GM23338 (cell line): ENCODE measurements around the gene PRSS36. TPM values are rescaled to one million over a fixed set of nuclear protein-coding genes. Genes with fewer than 3 reads are reported as not detected.

Experiments used
- ATAC-seq: fragments of 200-7000 bp; cut with Tn5 transposase; 3 replicates; pipeline ENCODE4 v1.9.1; 2020
- DNase-seq: peaks from one replicate; pipeline ENCODE4 v3.0.0-alpha.2; 2015; ENCODE audit warnings: low spot score
- H2AFZ ChIP-seq: fragments of 200-600 bp; sonication (generic); 2 replicates; pipeline ENCODE4 v1.8.0; 2016; ENCODE audit warnings: antibody characterized with exemption, mild to moderate bottlenecking, moderate library complexity
- H3F3A ChIP-seq: fragments of 200-600 bp; sonication (generic); replicated peaks from 2 replicates; pipeline ENCODE4 v1.8.0; 2017; ENCODE audit warnings: antibody characterized with exemption, mixed run types, low read depth
- H3K27ac ChIP-seq: fragments of 200-600 bp; sonication (generic); 2 replicates; pipeline ENCODE4 v1.6.1; 2016; ENCODE audit warnings: low read depth
- H3K27me3 ChIP-seq: fragments of 200-600 bp; sonication (generic); 2 replicates; pipeline ENCODE4 v1.8.0; 2016; ENCODE audit warnings: mild to moderate bottlenecking, mixed run types, moderate library complexity; ENCODE audit not compliant: insufficient read depth
- H3K36me3 ChIP-seq: fragments of 200-600 bp; sonication (generic); 2 replicates; pipeline ENCODE4 v1.8.0; 2016; ENCODE audit warnings: mild to moderate bottlenecking; ENCODE audit not compliant: insufficient read depth
- H3K4me1 ChIP-seq: fragments of 200-600 bp; sonication (generic); 2 replicates; pipeline ENCODE4 v1.8.0; 2016; ENCODE audit warnings: mild to moderate bottlenecking, moderate library complexity; ENCODE audit not compliant: insufficient read depth
- H3K4me2 ChIP-seq: fragments of 200-600 bp; sonication (generic); 2 replicates; pipeline ENCODE4 v1.7.1; 2017; ENCODE audit warnings: mixed run types
- H3K4me3 ChIP-seq: fragments of 200-600 bp; sonication (generic); 2 replicates; pipeline ENCODE4 v1.6.1; 2016; ENCODE audit warnings: mixed run types
- H3K79me2 ChIP-seq: fragments of 200-600 bp; sonication (generic); replicated peaks from 2 replicates; pipeline ENCODE4 v1.8.0; 2017; ENCODE audit warnings: mild to moderate bottlenecking; ENCODE audit not compliant: insufficient read depth
- H3K9me2 ChIP-seq: fragments of 200-600 bp; sonication (generic); 2 replicates; pipeline ENCODE4 v1.8.0; 2017; ENCODE audit not compliant: insufficient read depth
- H4K20me1 ChIP-seq: fragments of 200-600 bp; sonication (generic); replicated peaks from 2 replicates; pipeline ENCODE4 v1.8.0; 2017; ENCODE audit warnings: mild to moderate bottlenecking; ENCODE audit not compliant: insufficient read depth
- H3K27ac Mint-ChIP-seq: 2 replicates; pipeline ENCODE4 v1.8.0; 2020; ENCODE audit warnings: inconsistent platforms, mild to moderate bottlenecking, moderate library complexity, mixed read lengths
- H3K27me3 Mint-ChIP-seq: 3 replicates; pipeline ENCODE4 v1.8.0; 2022; ENCODE audit warnings: low read depth, mild to moderate bottlenecking, moderate library complexity, mixed read lengths, inconsistent platforms; ENCODE audit not compliant: insufficient read depth, poor library complexity
- H3K36me3 Mint-ChIP-seq: 3 replicates; pipeline ENCODE4 v1.8.0; 2021; ENCODE audit warnings: low read depth, mild to moderate bottlenecking, inconsistent platforms, moderate library complexity, mixed read lengths
- H3K4me1 Mint-ChIP-seq: 3 replicates; pipeline ENCODE4 v1.8.0; 2020; ENCODE audit warnings: mild to moderate bottlenecking, inconsistent platforms, mixed read lengths
- H3K4me3 Mint-ChIP-seq: 3 replicates; pipeline ENCODE4 v1.8.0; 2021; ENCODE audit warnings: moderate library complexity, mild to moderate bottlenecking, inconsistent platforms, mixed read lengths
- H3K9me3 Mint-ChIP-seq: 3 replicates; pipeline ENCODE4 v1.8.0; 2020; ENCODE audit warnings: moderate library complexity, mild to moderate bottlenecking, inconsistent platforms, mixed read lengths
- CREB1 ChIP-seq: fragments of 250-450 bp; sonication (Bioruptor Pico); IDR thresholded peaks from 2 replicates; pipeline ENCODE4 v1.5.0; 2020; ENCODE audit warnings: low read depth, mild to moderate bottlenecking, moderate library complexity
- ETS1 ChIP-seq: IDR thresholded peaks from 2 replicates; pipeline ENCODE4 v1.6.1; 2016; ENCODE audit warnings: antibody characterized with exemption
- EZH2 ChIP-seq: fragments of 200-600 bp; sonication (generic); IDR thresholded peaks from one replicate; pipeline ENCODE4 v1.8.0; 2017; ENCODE audit warnings: antibody characterized with exemption, mild to moderate bottlenecking, low read depth; ENCODE audit not compliant: unreplicated experiment
- EZH2phosphoT487 ChIP-seq: fragments of 200-600 bp; sonication (generic); IDR thresholded peaks from one replicate; pipeline ENCODE4 v1.8.1; 2018; ENCODE audit warnings: antibody characterized with exemption; ENCODE audit not compliant: unreplicated experiment
- JUNB ChIP-seq: IDR thresholded peaks from one replicate; pipeline ENCODE4 v1.6.1; 2016; ENCODE audit warnings: antibody characterized with exemption; ENCODE audit not compliant: unreplicated experiment
- NANOG ChIP-seq: IDR thresholded peaks from 2 replicates; pipeline ENCODE4 v1.6.1; 2016; ENCODE audit warnings: antibody characterized with exemption, borderline replicate concordance
- POLR2AphosphoS5 ChIP-seq: IDR thresholded peaks from 2 replicates; pipeline ENCODE4 v1.6.1; 2016; ENCODE audit warnings: antibody characterized with exemption, low read depth
- REST ChIP-seq: IDR thresholded peaks from one replicate; pipeline ENCODE4 v1.6.1; 2018; ENCODE audit warnings: antibody characterized with exemption; ENCODE audit not compliant: unreplicated experiment
- STAT1 ChIP-seq: IDR thresholded peaks from one replicate; pipeline ENCODE4 v1.6.1; 2016; ENCODE audit warnings: antibody characterized with exemption; ENCODE audit not compliant: unreplicated experiment
- ZNF114 ChIP-seq: fragments of 250-450 bp; sonication (Bioruptor Pico); IDR thresholded peaks from 2 replicates; pipeline ENCODE4 v1.5.0; 2020; ENCODE audit warnings: mild to moderate bottlenecking, moderate library complexity
- ZNF331 ChIP-seq: fragments of 250-450 bp; sonication (Bioruptor Pico); IDR thresholded peaks from 2 replicates; pipeline ENCODE4 v1.5.0; 2020; ENCODE audit warnings: low read depth, mild to moderate bottlenecking, moderate library complexity
- ZNF462 ChIP-seq: fragments of 250-450 bp; sonication (Bioruptor Pico); IDR thresholded peaks from 2 replicates; pipeline ENCODE4 v1.5.0; 2020; ENCODE audit warnings: mild to moderate bottlenecking, moderate library complexity
- polyA plus RNA-seq: library from polyadenylated mRNA; unstranded; fragments of >200 nt; fragmentation: Nextera tagmentation; extraction: Ambion mirVana; gene quantifications from 2 replicates; pipeline ENCODE4 v1.2.1, GENCODE V29; 2016
- total RNA-seq: library from RNA; depleted of rRNA; stranded (reverse); fragments of >200 nt; shearing (Covaris generic); gene quantifications from 2 replicates; pipeline ENCODE4 v1.2.3, GENCODE V29; 2014

The PRSS36 gene
- total and polyA plus RNA-seq, 2 experiments from 2014 or later = 0.91 to 1.4 TPM

GRCh38 chr16:31120129-31120528, 29.7 kb downstream of the PRSS36 start (continued):
- TF ChIP-seq EZH2phosphoT487 = no peak

- DNase-seq (no peak), ATAC-seq (no peak)
- Mint-ChIP-seq H3K9me3 (peaks cover 2% of the 10 kb centered on the region; the same call in 1 of the 3 replicates), H3K27me3 (peaks cover 14% of the 10 kb centered on the region), H3K36me3 (peaks cover 57% of the 10 kb centered on the region), H3K27ac (peak overlapping the region; percentile 81), H3K4me1 (peaks cover 8% of the 10 kb centered on the region), H3K4me3 (peak overlapping the region; percentile 89)
- H3K27ac ChIP-seq = peak overlapping the region; percentile 87
- H2AFZ ChIP-seq = no peak overlapping the region
- H4K20me1 ChIP-seq = peaks cover 10% of the 10 kb centered on the region
- H3K9me2 ChIP-seq = no peaks in the 10 kb centered on the region
- peaks cover 7% of the 10 kb centered on the region for H3K4me1 ChIP-seq
- peaks cover 18% of the 10 kb centered on the region; the same call in 1 of the 2 replicates for H3F3A ChIP-seq
- peak overlapping the region; percentile 100 for H3K4me2 ChIP-seq
- H3K27me3 ChIP-seq = no peaks in the 10 kb centered on the region
- H3K4me3 ChIP-seq = peak overlapping the region; percentile 93
- peaks cover 21% of the 10 kb centered on the region for H3K79me2 ChIP-seq
- H3K36me3 ChIP-seq = peaks cover 32% of the 10 kb centered on the region
- TF ChIP-seq ZNF331 (CRISPR knock-in tag) = no peak
- no peak for TF ChIP-seq NANOG
- TF ChIP-seq POLR2AphosphoS5 = no peak
- no peak for TF ChIP-seq EZH2
- TF ChIP-seq ZNF114 (CRISPR knock-in tag) = no peak
- no peak for TF ChIP-seq REST
- TF ChIP-seq ETS1 = no peak
- TF ChIP-seq CREB1 (CRISPR knock-in tag) = no peak
- TF ChIP-seq STAT1 = no peak
- TF ChIP-seq JUNB = no peak
- no peak for TF ChIP-seq ZNF462 (CRISPR knock-in tag)
- no peak for TF ChIP-seq EZH2phosphoT487
These were observed 31.4 kb downstream of the PRSS36 start for GRCh38 chr16:31118223-31119155.
